GM23338 (cell line): ENCODE data around the gene CTDSP2. TPM values are rescaled to one million over a fixed set of nuclear protein-coding genes. Genes with fewer than 3 reads are reported as not detected.

Experiments
- ATAC-seq: fragments of 200-7000 bp; cut with Tn5 transposase; 3 replicates; pipeline ENCODE4 v1.9.1; 2020
- DNase-seq: peaks from one replicate; pipeline ENCODE4 v3.0.0-alpha.2; 2015; ENCODE audit warnings: low spot score
- H2AFZ ChIP-seq: fragments of 200-600 bp; sonication (generic); 2 replicates; pipeline ENCODE4 v1.8.0; 2016; ENCODE audit warnings: antibody characterized with exemption, mild to moderate bottlenecking, moderate library complexity
- H3F3A ChIP-seq: fragments of 200-600 bp; sonication (generic); replicated peaks from 2 replicates; pipeline ENCODE4 v1.8.0; 2017; ENCODE audit warnings: antibody characterized with exemption, mixed run types, low read depth
- H3K27ac ChIP-seq: fragments of 200-600 bp; sonication (generic); 2 replicates; pipeline ENCODE4 v1.6.1; 2016; ENCODE audit warnings: low read depth
- H3K27me3 ChIP-seq: fragments of 200-600 bp; sonication (generic); 2 replicates; pipeline ENCODE4 v1.8.0; 2016; ENCODE audit warnings: mild to moderate bottlenecking, mixed run types, moderate library complexity; ENCODE audit not compliant: insufficient read depth
- H3K36me3 ChIP-seq: fragments of 200-600 bp; sonication (generic); 2 replicates; pipeline ENCODE4 v1.8.0; 2016; ENCODE audit warnings: mild to moderate bottlenecking; ENCODE audit not compliant: insufficient read depth
- H3K4me1 ChIP-seq: fragments of 200-600 bp; sonication (generic); 2 replicates; pipeline ENCODE4 v1.8.0; 2016; ENCODE audit warnings: mild to moderate bottlenecking, moderate library complexity; ENCODE audit not compliant: insufficient read depth
- H3K4me2 ChIP-seq: fragments of 200-600 bp; sonication (generic); 2 replicates; pipeline ENCODE4 v1.7.1; 2017; ENCODE audit warnings: mixed run types
- H3K4me3 ChIP-seq: fragments of 200-600 bp; sonication (generic); 2 replicates; pipeline ENCODE4 v1.6.1; 2016; ENCODE audit warnings: mixed run types
- H3K79me2 ChIP-seq: fragments of 200-600 bp; sonication (generic); replicated peaks from 2 replicates; pipeline ENCODE4 v1.8.0; 2017; ENCODE audit warnings: mild to moderate bottlenecking; ENCODE audit not compliant: insufficient read depth
- H3K9me2 ChIP-seq: fragments of 200-600 bp; sonication (generic); 2 replicates; pipeline ENCODE4 v1.8.0; 2017; ENCODE audit not compliant: insufficient read depth
- H4K20me1 ChIP-seq: fragments of 200-600 bp; sonication (generic); replicated peaks from 2 replicates; pipeline ENCODE4 v1.8.0; 2017; ENCODE audit warnings: mild to moderate bottlenecking; ENCODE audit not compliant: insufficient read depth
- H3K27ac Mint-ChIP-seq: 2 replicates; pipeline ENCODE4 v1.8.0; 2020; ENCODE audit warnings: inconsistent platforms, mild to moderate bottlenecking, moderate library complexity, mixed read lengths
- H3K27me3 Mint-ChIP-seq: 3 replicates; pipeline ENCODE4 v1.8.0; 2022; ENCODE audit warnings: low read depth, mild to moderate bottlenecking, moderate library complexity, mixed read lengths, inconsistent platforms; ENCODE audit not compliant: insufficient read depth, poor library complexity
- H3K36me3 Mint-ChIP-seq: 3 replicates; pipeline ENCODE4 v1.8.0; 2021; ENCODE audit warnings: low read depth, mild to moderate bottlenecking, inconsistent platforms, moderate library complexity, mixed read lengths
- H3K4me1 Mint-ChIP-seq: 3 replicates; pipeline ENCODE4 v1.8.0; 2020; ENCODE audit warnings: mild to moderate bottlenecking, inconsistent platforms, mixed read lengths
- H3K4me3 Mint-ChIP-seq: 3 replicates; pipeline ENCODE4 v1.8.0; 2021; ENCODE audit warnings: moderate library complexity, mild to moderate bottlenecking, inconsistent platforms, mixed read lengths
- H3K9me3 Mint-ChIP-seq: 3 replicates; pipeline ENCODE4 v1.8.0; 2020; ENCODE audit warnings: moderate library complexity, mild to moderate bottlenecking, inconsistent platforms, mixed read lengths
- CREB1 ChIP-seq: fragments of 250-450 bp; sonication (Bioruptor Pico); IDR thresholded peaks from 2 replicates; pipeline ENCODE4 v1.5.0; 2020; ENCODE audit warnings: low read depth, mild to moderate bottlenecking, moderate library complexity
- EZH2 ChIP-seq: fragments of 200-600 bp; sonication (generic); IDR thresholded peaks from one replicate; pipeline ENCODE4 v1.8.0; 2017; ENCODE audit warnings: antibody characterized with exemption, mild to moderate bottlenecking, low read depth; ENCODE audit not compliant: unreplicated experiment
- EZH2phosphoT487 ChIP-seq: fragments of 200-600 bp; sonication (generic); IDR thresholded peaks from one replicate; pipeline ENCODE4 v1.8.1; 2018; ENCODE audit warnings: antibody characterized with exemption; ENCODE audit not compliant: unreplicated experiment
- POLR2AphosphoS5 ChIP-seq: IDR thresholded peaks from 2 replicates; pipeline ENCODE4 v1.6.1; 2016; ENCODE audit warnings: antibody characterized with exemption, low read depth
- STAT1 ChIP-seq: IDR thresholded peaks from one replicate; pipeline ENCODE4 v1.6.1; 2016; ENCODE audit warnings: antibody characterized with exemption; ENCODE audit not compliant: unreplicated experiment
- ZNF331 ChIP-seq: fragments of 250-450 bp; sonication (Bioruptor Pico); IDR thresholded peaks from 2 replicates; pipeline ENCODE4 v1.5.0; 2020; ENCODE audit warnings: low read depth, mild to moderate bottlenecking, moderate library complexity
- polyA plus RNA-seq: library from polyadenylated mRNA; unstranded; fragments of >200 nt; fragmentation: Nextera tagmentation; extraction: Ambion mirVana; gene quantifications from 2 replicates; pipeline ENCODE4 v1.2.1, GENCODE V29; 2016
- total RNA-seq: library from RNA; depleted of rRNA; stranded (reverse); fragments of >200 nt; shearing (Covaris generic); gene quantifications from 2 replicates; pipeline ENCODE4 v1.2.3, GENCODE V29; 2014
- TF ChIP-seq, protein P1 (sequence below): IDR thresholded peaks from one replicate; pipeline ENCODE4 v1.6.1; 2018; ENCODE audit warnings: antibody characterized with exemption; ENCODE audit not compliant: unreplicated experiment
- TF ChIP-seq, protein P2 (sequence below), 2 experiments: fragments of 200-600 bp in 1 of 2; sonication (generic) in 1 of 2; conservative IDR thresholded peaks; 2 replicates each; pipeline versions ENCODE4 v1.5.1 to v1.6.1; 2016 to 2017; ENCODE audit warnings: antibody characterized with exemption in 2 of 2, low read depth in 2 of 2, mild to moderate bottlenecking in 2 of 2, moderate library complexity in 1 of 2
- TF ChIP-seq, protein P3 (sequence below): IDR thresholded peaks from 2 replicates; pipeline ENCODE4 v1.6.1; 2016; ENCODE audit warnings: antibody characterized with exemption

The CTDSP2 gene
- total and polyA plus RNA-seq, 2 experiments from 2014 or later: 22.8 to 81.9 TPM

DNA sequence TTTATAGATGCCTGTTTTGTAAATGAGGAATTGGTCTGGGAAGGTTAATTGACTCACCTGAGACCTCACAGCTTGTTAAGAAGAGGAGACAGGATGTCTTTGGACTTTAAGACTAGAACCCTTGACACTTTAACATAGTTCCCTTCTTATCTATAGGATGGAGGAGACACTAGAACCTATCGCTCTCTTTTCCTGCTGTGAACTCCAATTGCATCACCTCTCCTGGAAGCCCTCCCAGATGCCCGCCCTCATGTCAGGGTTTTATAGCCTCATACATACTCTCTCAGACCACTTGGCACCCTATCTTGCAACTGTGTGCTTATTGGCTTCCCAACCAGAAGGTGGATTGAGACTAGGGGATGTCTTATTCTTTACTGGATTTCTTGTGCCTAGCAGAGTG is 2.5 kb upstream of the CTDSP2 start:
- Mint-ChIP-seq H3K4me3 (no peak overlapping the region), H3K4me1 (peaks cover 46% of the 10 kb centered on the region), H3K27me3 (peaks cover 25% of the 10 kb centered on the region), H3K36me3 (peaks cover 5% of the 10 kb centered on the region; the same call in 2 of the 3 replicates), H3K9me3 (no peaks in the 10 kb centered on the region), H3K27ac (no peak overlapping the region)
- peaks cover 16% of the 10 kb centered on the region for H3F3A ChIP-seq
- TF ChIP-seq, protein P1, sequence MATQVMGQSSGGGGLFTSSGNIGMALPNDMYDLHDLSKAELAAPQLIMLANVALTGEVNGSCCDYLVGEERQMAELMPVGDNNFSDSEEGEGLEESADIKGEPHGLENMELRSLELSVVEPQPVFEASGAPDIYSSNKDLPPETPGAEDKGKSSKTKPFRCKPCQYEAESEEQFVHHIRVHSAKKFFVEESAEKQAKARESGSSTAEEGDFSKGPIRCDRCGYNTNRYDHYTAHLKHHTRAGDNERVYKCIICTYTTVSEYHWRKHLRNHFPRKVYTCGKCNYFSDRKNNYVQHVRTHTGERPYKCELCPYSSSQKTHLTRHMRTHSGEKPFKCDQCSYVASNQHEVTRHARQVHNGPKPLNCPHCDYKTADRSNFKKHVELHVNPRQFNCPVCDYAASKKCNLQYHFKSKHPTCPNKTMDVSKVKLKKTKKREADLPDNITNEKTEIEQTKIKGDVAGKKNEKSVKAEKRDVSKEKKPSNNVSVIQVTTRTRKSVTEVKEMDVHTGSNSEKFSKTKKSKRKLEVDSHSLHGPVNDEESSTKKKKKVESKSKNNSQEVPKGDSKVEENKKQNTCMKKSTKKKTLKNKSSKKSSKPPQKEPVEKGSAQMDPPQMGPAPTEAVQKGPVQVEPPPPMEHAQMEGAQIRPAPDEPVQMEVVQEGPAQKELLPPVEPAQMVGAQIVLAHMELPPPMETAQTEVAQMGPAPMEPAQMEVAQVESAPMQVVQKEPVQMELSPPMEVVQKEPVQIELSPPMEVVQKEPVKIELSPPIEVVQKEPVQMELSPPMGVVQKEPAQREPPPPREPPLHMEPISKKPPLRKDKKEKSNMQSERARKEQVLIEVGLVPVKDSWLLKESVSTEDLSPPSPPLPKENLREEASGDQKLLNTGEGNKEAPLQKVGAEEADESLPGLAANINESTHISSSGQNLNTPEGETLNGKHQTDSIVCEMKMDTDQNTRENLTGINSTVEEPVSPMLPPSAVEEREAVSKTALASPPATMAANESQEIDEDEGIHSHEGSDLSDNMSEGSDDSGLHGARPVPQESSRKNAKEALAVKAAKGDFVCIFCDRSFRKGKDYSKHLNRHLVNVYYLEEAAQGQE: no peak
- TF ChIP-seq EZH2: no peak
- DNase-seq: no peak
- H3K4me3 ChIP-seq: no peak overlapping the region
- peaks cover 21% of the 10 kb centered on the region for H3K79me2 ChIP-seq
- no peaks in the 10 kb centered on the region for H3K9me2 ChIP-seq
- H3K36me3 ChIP-seq: no peaks in the 10 kb centered on the region
- no peak overlapping the region for H3K27ac ChIP-seq
- no peak for ATAC-seq
- H3K4me2 ChIP-seq: no peak overlapping the region
- peaks cover 46% of the 10 kb centered on the region for H3K4me1 ChIP-seq
- no peaks in the 10 kb centered on the region; the same call in 1 of the 2 replicates for H4K20me1 ChIP-seq
- H2AFZ ChIP-seq: no peak overlapping the region
- peaks cover 12% of the 10 kb centered on the region for H3K27me3 ChIP-seq

DNA sequence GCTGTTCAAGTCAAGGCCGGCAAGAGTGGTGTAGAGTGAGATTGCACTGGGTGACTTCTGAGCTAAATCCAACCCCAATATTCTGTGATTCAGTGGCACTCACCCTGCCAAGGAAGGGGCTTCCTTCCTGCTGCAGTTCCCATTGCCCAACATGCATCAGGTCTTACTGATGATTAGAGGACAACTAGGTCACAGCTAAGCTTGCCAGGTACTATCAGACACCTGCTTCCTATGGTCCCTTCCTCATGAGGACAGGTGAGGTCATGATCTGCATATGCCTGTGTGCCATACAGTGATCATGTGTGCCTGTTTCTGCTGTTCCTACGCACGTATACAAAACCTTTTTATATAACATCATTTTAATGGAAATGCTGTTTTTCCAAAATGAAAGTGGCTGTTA is 1.7 kb upstream of the CTDSP2 start:
- Histone ChIP-seq H3K4me1 (peaks cover 46% of the 10 kb centered on the region), H3K27ac (no peak overlapping the region), H3K36me3 (no peaks in the 10 kb centered on the region), H3K9me2 (no peaks in the 10 kb centered on the region), H2AFZ (no peak overlapping the region; the same call in 1 of the 2 replicates), H3K79me2 (peaks cover 29% of the 10 kb centered on the region), H3F3A (peaks cover 11% of the 10 kb centered on the region), H4K20me1 (peaks cover 3% of the 10 kb centered on the region), H3K4me3 (no peak overlapping the region), H3K4me2 (no peak overlapping the region), H3K27me3 (peaks cover 9% of the 10 kb centered on the region)
- H3K4me3 Mint-ChIP-seq: peak overlapping the region; percentile 10; the same call in 1 of the 3 replicates
- peaks cover 5% of the 10 kb centered on the region; the same call in 2 of the 3 replicates for H3K36me3 Mint-ChIP-seq
- H3K27me3 Mint-ChIP-seq: peaks cover 25% of the 10 kb centered on the region
- H3K9me3 Mint-ChIP-seq: no peaks in the 10 kb centered on the region
- no peak for DNase-seq
- H3K27ac Mint-ChIP-seq: peak overlapping the region; percentile 65; the same call in 1 of the 2 replicates
- ATAC-seq: no peak
- H3K4me1 Mint-ChIP-seq: peaks cover 47% of the 10 kb centered on the region
- no peak for TF ChIP-seq EZH2
- no peak for TF ChIP-seq ZNF331 (CRISPR knock-in tag)
- TF ChIP-seq POLR2AphosphoS5: no peak
- no peak for TF ChIP-seq EZH2phosphoT487
- TF ChIP-seq, protein P2, sequence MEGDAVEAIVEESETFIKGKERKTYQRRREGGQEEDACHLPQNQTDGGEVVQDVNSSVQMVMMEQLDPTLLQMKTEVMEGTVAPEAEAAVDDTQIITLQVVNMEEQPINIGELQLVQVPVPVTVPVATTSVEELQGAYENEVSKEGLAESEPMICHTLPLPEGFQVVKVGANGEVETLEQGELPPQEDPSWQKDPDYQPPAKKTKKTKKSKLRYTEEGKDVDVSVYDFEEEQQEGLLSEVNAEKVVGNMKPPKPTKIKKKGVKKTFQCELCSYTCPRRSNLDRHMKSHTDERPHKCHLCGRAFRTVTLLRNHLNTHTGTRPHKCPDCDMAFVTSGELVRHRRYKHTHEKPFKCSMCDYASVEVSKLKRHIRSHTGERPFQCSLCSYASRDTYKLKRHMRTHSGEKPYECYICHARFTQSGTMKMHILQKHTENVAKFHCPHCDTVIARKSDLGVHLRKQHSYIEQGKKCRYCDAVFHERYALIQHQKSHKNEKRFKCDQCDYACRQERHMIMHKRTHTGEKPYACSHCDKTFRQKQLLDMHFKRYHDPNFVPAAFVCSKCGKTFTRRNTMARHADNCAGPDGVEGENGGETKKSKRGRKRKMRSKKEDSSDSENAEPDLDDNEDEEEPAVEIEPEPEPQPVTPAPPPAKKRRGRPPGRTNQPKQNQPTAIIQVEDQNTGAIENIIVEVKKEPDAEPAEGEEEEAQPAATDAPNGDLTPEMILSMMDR (conservative IDR thresholded peaks at IDR 0.05; ENCODE audit: low read depth in 2 of 2): no peak
- TF ChIP-seq CREB1 (CRISPR knock-in tag): no peak
- TF ChIP-seq, protein P3, sequence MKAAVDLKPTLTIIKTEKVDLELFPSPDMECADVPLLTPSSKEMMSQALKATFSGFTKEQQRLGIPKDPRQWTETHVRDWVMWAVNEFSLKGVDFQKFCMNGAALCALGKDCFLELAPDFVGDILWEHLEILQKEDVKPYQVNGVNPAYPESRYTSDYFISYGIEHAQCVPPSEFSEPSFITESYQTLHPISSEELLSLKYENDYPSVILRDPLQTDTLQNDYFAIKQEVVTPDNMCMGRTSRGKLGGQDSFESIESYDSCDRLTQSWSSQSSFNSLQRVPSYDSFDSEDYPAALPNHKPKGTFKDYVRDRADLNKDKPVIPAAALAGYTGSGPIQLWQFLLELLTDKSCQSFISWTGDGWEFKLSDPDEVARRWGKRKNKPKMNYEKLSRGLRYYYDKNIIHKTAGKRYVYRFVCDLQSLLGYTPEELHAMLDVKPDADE: no peak
- TF ChIP-seq, protein P1: no peak
- TF ChIP-seq STAT1: no peak
